Gastrocnemius medialis (tissue), 4 donors: ENCODE results near the gene MSI2. TPM values are rescaled to one million over a fixed set of nuclear protein-coding genes. Genes with fewer than 3 reads are reported as not detected.

Source experiments
- ATAC-seq, 2 donors: fragments of 150-250 bp; one replicate each; pipeline ENCODE4 v1.9.1; 2016
- DNase-seq, 2 donors: peaks; one replicate each; pipeline ENCODE4 v3.0.0-alpha.2; 2019
- H3K27ac ChIP-seq, 4 donors: fragments of 200-600 bp; sonication (generic); 1 replicate in 1 of 4; 2 replicates in 3 of 4; pipeline ENCODE4 v1.5.1; 2016 to 2018; ENCODE audit warnings: mild to moderate bottlenecking in 2 of 4, moderate library complexity in 1 of 4
- H3K27me3 ChIP-seq, 3 donors: fragments of 200-600 bp; sonication (generic) in 2 of 3; 1 replicate in 1 of 3; 2 replicates in 2 of 3; pipeline versions ENCODE4 v1.5.1 to v1.6.0; 2016 to 2019; ENCODE audit warnings: mild to moderate bottlenecking in 1 of 3, moderate library complexity in 1 of 3
- H3K36me3 ChIP-seq, 2 donors: fragments of 200-600 bp; sonication (generic) in 1 of 2; one replicate each; pipeline ENCODE4 v1.5.1; 2017 to 2018
- H3K4me1 ChIP-seq, 2 donors: fragments of 200-600 bp; sonication (generic) in 1 of 2; one replicate each; pipeline ENCODE4 v1.5.1; 2016 to 2017; ENCODE audit warnings: mild to moderate bottlenecking in 2 of 2
- H3K4me3 ChIP-seq, 4 donors: fragments of 200-600 bp; sonication (generic) in 3 of 4; 1 replicate in 1 of 4; 2 replicates in 3 of 4; pipeline ENCODE4 v1.5.1; 2016 to 2019; ENCODE audit warnings: mild to moderate bottlenecking in 2 of 4
- H3K9me3 ChIP-seq, 3 donors: fragments of 200-600 bp; sonication (generic) in 2 of 3; 1 replicate in 1 of 3; 2 replicates in 2 of 3; pipeline ENCODE4 v1.5.1; 2016 to 2019
- POLR2A ChIP-seq, 2 donors: fragments of 450-650 bp; IDR thresholded peaks; one replicate each; pipeline ENCODE4 v1.6.1; 2017; ENCODE audit warnings: antibody characterized with exemption in 2 of 2, mild to moderate bottlenecking in 2 of 2, moderate library complexity in 2 of 2
- in situ Hi-C, 4 donors: fragments of 200-750 bp; cut with MboI; loops; one replicate each; pipeline versions ENCODE4 v1.15.0 to v1.8.0; 2017; ENCODE audit warnings: low sequenced_read_pairs in 4 of 4
- intact Hi-C: fragments of 100-400 bp; cut with DNase I; formaldehyde crosslinking; loops from one replicate; pipeline ENCODE4 v1.15.1; 2023; ENCODE audit warnings: low total_unique reads
- total RNA-seq, 4 donors: library from RNA; depleted of rRNA; stranded (reverse); fragments of >200 nt; gene quantifications; one replicate each; pipeline versions ENCODE4 v1.1.0 to v1.2.3, GENCODE V29; 2016
- TF ChIP-seq, protein P1 (sequence below), 5 experiments: fragments of 450-650 bp in 3 of 5; fragments of 200-600 bp in 2 of 5; sonication (generic) in 2 of 5; IDR thresholded peaks in 4 of 5; conservative IDR thresholded peaks in 1 of 5; 1 replicate in 4 of 5; 2 replicates in 1 of 5; pipeline ENCODE4 v1.5.1; 2016 to 2019; ENCODE audit warnings: antibody characterized with exemption in 5 of 5, mild to moderate bottlenecking in 3 of 5, moderate library complexity in 3 of 5

MSI2 gene
- total RNA-seq, 4 donors from 2014 or later = 33.1 to 66.2 (median 48.5) TPM

DNA sequence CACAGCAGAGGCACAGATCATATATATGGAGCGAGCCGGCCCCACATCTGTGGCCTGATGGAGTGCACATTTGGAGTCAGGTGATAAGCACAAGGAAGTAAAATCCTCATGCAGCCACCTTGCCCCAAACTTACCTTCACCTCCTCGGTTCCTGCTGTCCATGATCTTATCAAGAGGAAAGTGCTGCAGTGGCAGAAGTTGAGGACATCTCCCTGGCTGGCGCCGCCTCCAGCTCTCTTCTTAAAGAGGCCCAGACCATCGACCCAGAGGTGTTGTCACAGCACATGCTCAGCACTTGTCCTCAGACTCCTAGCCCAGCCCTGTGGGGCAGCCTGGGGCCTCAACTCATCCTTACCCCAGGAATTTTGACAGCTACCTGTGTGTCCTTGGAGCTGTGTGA lies 276.2 kb downstream of the MSI2 start:
- Histone ChIP-seq H3K9me3 (no peaks in the 10 kb centered on the region), H3K36me3 (no peaks in the 10 kb centered on the region), H3K4me1 (peaks cover 12 to 14% of the 10 kb centered on the region in 2 donors), H3K27ac (no peak overlapping the region), H3K27me3 (no peaks in the 10 kb centered on the region), H3K4me3 (no peak overlapping the region)
- in situ Hi-C loops = no loop called here
- no peak for TF ChIP-seq POLR2A (IDR thresholded peaks at IDR 0.05)
- TF ChIP-seq, protein P1, sequence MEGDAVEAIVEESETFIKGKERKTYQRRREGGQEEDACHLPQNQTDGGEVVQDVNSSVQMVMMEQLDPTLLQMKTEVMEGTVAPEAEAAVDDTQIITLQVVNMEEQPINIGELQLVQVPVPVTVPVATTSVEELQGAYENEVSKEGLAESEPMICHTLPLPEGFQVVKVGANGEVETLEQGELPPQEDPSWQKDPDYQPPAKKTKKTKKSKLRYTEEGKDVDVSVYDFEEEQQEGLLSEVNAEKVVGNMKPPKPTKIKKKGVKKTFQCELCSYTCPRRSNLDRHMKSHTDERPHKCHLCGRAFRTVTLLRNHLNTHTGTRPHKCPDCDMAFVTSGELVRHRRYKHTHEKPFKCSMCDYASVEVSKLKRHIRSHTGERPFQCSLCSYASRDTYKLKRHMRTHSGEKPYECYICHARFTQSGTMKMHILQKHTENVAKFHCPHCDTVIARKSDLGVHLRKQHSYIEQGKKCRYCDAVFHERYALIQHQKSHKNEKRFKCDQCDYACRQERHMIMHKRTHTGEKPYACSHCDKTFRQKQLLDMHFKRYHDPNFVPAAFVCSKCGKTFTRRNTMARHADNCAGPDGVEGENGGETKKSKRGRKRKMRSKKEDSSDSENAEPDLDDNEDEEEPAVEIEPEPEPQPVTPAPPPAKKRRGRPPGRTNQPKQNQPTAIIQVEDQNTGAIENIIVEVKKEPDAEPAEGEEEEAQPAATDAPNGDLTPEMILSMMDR (IDR thresholded peaks at IDR 0.05 in 4 of 5, conservative IDR thresholded peaks at IDR 0.05 in 1 of 5) = no peak
- no peak for ATAC-seq
- intact Hi-C loops = no loop called here
- no peak for DNase-seq

DNA sequence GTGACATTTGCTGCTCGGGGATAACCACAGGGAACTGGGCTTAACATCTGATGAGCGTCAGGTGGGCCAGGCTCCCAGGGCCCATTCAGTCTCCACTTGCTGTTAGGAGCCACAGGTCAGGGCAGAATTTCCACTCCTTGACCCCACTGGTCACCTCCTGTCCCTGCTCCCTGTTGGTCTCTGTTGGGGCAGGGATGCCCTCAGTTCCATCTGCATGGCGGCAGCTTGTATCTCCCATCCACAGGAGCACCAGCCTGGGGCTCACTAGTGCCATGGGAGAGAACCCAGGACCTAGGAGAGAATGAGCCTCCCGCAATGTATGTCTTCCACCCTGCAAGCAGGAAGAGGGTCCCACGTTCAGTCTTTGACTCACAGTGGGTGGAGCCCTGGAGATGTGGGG lies 276.6 kb downstream of the MSI2 start:
- intact Hi-C loops = no loop called here
- H3K27ac ChIP-seq = no peak overlapping the region
- TF ChIP-seq, protein P1 (IDR thresholded peaks at IDR 0.05 in 4 of 5, conservative IDR thresholded peaks at IDR 0.05 in 1 of 5) = no peak
- no peak for TF ChIP-seq POLR2A (IDR thresholded peaks at IDR 0.05)
- peaks cover 15 to 16% of the 10 kb centered on the region in 2 donors for H3K4me1 ChIP-seq
- no peak overlapping the region for H3K4me3 ChIP-seq
- H3K9me3 ChIP-seq = no peaks in the 10 kb centered on the region
- in situ Hi-C loops = no loop called here
- DNase-seq = no peak
- no peaks in the 10 kb centered on the region for H3K27me3 ChIP-seq
- H3K36me3 ChIP-seq = no peaks in the 10 kb centered on the region
- no peak for ATAC-seq

DNA sequence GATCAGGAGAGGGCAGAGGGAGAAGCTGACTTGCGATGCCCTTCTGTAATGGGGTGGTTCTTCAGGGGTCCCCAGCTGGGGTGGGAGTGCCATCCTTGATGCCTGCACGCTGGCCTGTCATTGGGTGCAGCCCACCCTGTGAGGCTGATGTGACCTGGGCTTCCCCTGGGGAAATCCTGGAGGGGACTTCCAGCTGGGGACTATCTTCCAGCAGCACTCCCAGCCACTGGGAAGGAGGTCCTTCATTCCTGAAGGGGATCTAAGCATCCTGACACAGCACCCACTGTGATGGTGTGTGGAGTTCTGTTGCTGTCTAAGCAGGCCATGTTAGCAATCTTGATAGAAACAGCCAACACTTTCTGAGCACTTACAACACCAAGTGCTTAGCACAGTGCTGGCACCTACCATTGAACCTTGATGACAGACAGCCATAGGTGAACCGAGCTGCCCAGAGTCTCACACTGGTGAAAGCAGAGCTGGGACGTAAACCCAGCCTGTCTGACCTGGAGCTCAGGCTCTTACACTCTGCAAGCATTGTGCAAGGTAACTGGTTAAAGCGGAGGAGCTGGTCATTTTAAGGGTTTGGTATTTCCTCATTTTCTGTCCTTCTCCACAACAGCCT lies 277.5 kb downstream of the MSI2 start:
- Histone ChIP-seq H3K27ac (no peak overlapping the region), H3K4me1 (peaks cover 17 to 18% of the 10 kb centered on the region in 2 donors), H3K4me3 (no peak overlapping the region), H3K27me3 (no peaks in the 10 kb centered on the region), H3K36me3 (no peaks in the 10 kb centered on the region), H3K9me3 (no peaks in the 10 kb centered on the region)
- in situ Hi-C loops (no loop called here), intact Hi-C loops (no loop called here)
- TF ChIP-seq POLR2A (IDR thresholded peaks at IDR 0.05) = no peak
- TF ChIP-seq, protein P1 (IDR thresholded peaks at IDR 0.05 in 4 of 5, conservative IDR thresholded peaks at IDR 0.05 in 1 of 5) = no peak
- DNase-seq (no peak), ATAC-seq (peak in 1 of 2 donors; percentile 30)

DNA sequence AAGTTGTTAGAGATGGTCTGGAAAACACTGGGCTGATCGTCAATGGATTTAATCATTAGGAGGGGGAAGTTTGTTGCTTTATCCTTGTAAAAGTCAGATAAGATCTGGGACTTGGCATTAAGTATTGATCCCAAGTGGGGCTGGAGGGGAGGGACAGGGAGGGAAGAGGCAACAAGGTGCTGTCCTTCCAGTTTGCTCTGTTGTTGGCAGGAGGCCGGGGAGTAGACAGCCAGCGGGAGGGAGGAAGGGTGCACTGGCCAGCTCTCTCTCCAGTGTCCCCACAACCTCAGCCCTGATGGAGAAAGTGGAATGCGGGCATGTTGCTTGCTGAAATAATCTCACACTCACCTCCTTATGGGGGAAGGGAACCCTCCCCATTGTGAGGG lies 278.5 kb downstream of the MSI2 start:
- no peak for DNase-seq
- Histone ChIP-seq H3K4me1 (peaks cover 17 to 18% of the 10 kb centered on the region in 2 donors), H3K36me3 (no peaks in the 10 kb centered on the region), H3K27ac (no peak overlapping the region), H3K4me3 (no peak overlapping the region), H3K9me3 (no peaks in the 10 kb centered on the region), H3K27me3 (no peaks in the 10 kb centered on the region)
- ATAC-seq = no peak
- TF ChIP-seq, protein P1 (IDR thresholded peaks at IDR 0.05 in 4 of 5, conservative IDR thresholded peaks at IDR 0.05 in 1 of 5) = no peak
- TF ChIP-seq POLR2A (IDR thresholded peaks at IDR 0.05) = no peak
- intact Hi-C loops = no loop called here
- in situ Hi-C loops = no loop called here
